Right lobe of liver (tissue), 6 donors: Measurements from ENCODE around the gene KIF13A. TPM values are rescaled to one million over a fixed set of nuclear protein-coding genes. Genes with fewer than 3 reads are reported as not detected.

Source experiments
- ATAC-seq, 4 donors: fragments of 200-7000 bp; cut with Tn5 transposase; one replicate each; pipeline ENCODE4 v1.9.1; 2020; ENCODE audit warnings: mild to moderate bottlenecking in 4 of 4, moderate library complexity in 4 of 4
- DNase-seq, 3 donors: peaks; one replicate each; pipeline ENCODE4 v3.0.0-alpha.2; 2020
- H3K27ac ChIP-seq, 3 donors: fragments of 200-600 bp; one replicate each; pipeline ENCODE4 v1.8.0; 2022
- H3K27me3 ChIP-seq, 2 donors: fragments of 200-600 bp; one replicate each; pipeline ENCODE4 v1.8.0; 2022
- H3K36me3 ChIP-seq, 4 donors: fragments of 200-600 bp; sonication (generic) in 1 of 4; one replicate each; pipeline versions ENCODE4 v1.5.1 to v1.8.0; 2017 to 2022; ENCODE audit warnings: control low read depth in 1 of 4
- H3K4me1 ChIP-seq, 4 donors: fragments of 200-600 bp; sonication (generic) in 1 of 4; one replicate each; pipeline versions ENCODE4 v1.5.1 to v1.8.0; 2017 to 2022; ENCODE audit warnings: control low read depth in 1 of 4
- H3K4me3 ChIP-seq, 3 donors: fragments of 200-600 bp; one replicate each; pipeline ENCODE4 v1.8.0; 2022
- H3K9me3 ChIP-seq, 4 donors: fragments of 200-600 bp; sonication (generic) in 1 of 4; one replicate each; pipeline versions ENCODE4 v1.5.1 to v1.8.0; 2017 to 2022; ENCODE audit warnings: control low read depth in 1 of 4
- POLR2A ChIP-seq: fragments of 450-650 bp; IDR thresholded peaks from one replicate; pipeline ENCODE4 v1.6.1; 2017; ENCODE audit warnings: antibody characterized with exemption, mild to moderate bottlenecking
- WGBS: methylation state at CpG from one replicate; pipeline ENCODE4 v1.1.6; 2018; ENCODE audit warnings: low coverage, low lambda C conversion rate; ENCODE audit not compliant: insufficient coverage; ENCODE audit errors: missing lambda C conversion rate; 5-methylcytosine and 5-hydroxymethylcytosine counted together
- intact Hi-C, 2 donors: fragments of 100-400 bp; cut with DNase I; formaldehyde crosslinking; loops; one replicate each; pipeline versions ENCODE4 v1.11.2 to v1.14.1; 2022
- total RNA-seq, 6 experiments: library from RNA; depleted of rRNA in 2 of 6; stranded (reverse); fragments of >200 nt in 2 of 6; fragmentation: NEBNext Ultra II Directional in 3 of 6; extraction: Animal tissue kit (Norgen Biotek cat#: 25700) in 3 of 6; gene quantifications; one replicate each; pipeline versions ENCODE4 v1.1.0 to v1.2.4, GENCODE V29; 2016 to 2023
- TF ChIP-seq, protein P1 (sequence below), 4 donors: fragments of 200-600 bp in 3 of 4; fragments of 450-650 bp in 1 of 4; IDR thresholded peaks; one replicate each; pipeline versions ENCODE4 v1.5.1 to v1.8.0; 2016 to 2022; ENCODE audit warnings: antibody characterized with exemption in 4 of 4, mild to moderate bottlenecking in 2 of 4
- donor health status: DM: no; HTN: yes; CAD: no.
- donor health status: DM: no; HTN: no; CAD: no.
- donor health status: DM: no; HTN: no; CAD: no.
- donor health status: DM: no; HTN: yes; CAD: no.
- donor health status: DM: no; HTN: yes; CAD: no.

KIF13A gene
- total RNA-seq, 6 experiments from 2014 or later, result 17.7 to 19.4 (median 18.4) TPM

- Histone ChIP-seq H3K4me1 (no peaks in the 10 kb centered on the region), H3K27ac (no peak overlapping the region), H3K4me3 (no peak overlapping the region), H3K36me3 (no peaks in the 10 kb centered on the region), H3K27me3 (no peaks in the 10 kb centered on the region), H3K9me3 (no peaks in the 10 kb centered on the region)
- DNase-seq (no peak), ATAC-seq (no peak)
- intact Hi-C loops, result no loop called here
- 95% methylated on average over 2 of the region's 2 CpGs for WGBS
- no peak for TF ChIP-seq POLR2A
- TF ChIP-seq, protein P1, sequence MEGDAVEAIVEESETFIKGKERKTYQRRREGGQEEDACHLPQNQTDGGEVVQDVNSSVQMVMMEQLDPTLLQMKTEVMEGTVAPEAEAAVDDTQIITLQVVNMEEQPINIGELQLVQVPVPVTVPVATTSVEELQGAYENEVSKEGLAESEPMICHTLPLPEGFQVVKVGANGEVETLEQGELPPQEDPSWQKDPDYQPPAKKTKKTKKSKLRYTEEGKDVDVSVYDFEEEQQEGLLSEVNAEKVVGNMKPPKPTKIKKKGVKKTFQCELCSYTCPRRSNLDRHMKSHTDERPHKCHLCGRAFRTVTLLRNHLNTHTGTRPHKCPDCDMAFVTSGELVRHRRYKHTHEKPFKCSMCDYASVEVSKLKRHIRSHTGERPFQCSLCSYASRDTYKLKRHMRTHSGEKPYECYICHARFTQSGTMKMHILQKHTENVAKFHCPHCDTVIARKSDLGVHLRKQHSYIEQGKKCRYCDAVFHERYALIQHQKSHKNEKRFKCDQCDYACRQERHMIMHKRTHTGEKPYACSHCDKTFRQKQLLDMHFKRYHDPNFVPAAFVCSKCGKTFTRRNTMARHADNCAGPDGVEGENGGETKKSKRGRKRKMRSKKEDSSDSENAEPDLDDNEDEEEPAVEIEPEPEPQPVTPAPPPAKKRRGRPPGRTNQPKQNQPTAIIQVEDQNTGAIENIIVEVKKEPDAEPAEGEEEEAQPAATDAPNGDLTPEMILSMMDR (IDR thresholded peaks at IDR 0.05), result no peak
Measured at GRCh38 chr6:18031680-18032256, 44.3 kb upstream of the KIF13A start.

DNA sequence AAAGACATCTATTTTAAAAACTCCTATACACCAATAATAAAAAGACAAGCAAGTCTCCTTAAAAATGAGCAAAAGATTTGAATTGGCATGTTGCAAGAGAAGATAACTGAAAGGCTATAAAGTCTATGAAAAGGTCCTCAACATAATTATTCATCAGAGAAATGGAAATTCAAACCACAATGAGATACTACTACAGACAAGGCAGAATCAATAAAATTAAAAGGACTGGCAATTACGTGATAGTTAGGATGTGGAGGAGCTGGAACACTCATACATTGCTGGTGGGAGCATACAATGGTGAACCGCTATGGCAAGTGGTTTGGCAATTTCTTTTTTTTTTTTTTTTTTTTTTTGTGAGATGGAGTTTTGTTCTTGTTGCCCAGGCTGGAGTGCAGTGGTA is 43.8 kb upstream of the KIF13A start:
- WGBS, result 92% methylated on average over 2 of the region's 2 CpGs

DNA sequence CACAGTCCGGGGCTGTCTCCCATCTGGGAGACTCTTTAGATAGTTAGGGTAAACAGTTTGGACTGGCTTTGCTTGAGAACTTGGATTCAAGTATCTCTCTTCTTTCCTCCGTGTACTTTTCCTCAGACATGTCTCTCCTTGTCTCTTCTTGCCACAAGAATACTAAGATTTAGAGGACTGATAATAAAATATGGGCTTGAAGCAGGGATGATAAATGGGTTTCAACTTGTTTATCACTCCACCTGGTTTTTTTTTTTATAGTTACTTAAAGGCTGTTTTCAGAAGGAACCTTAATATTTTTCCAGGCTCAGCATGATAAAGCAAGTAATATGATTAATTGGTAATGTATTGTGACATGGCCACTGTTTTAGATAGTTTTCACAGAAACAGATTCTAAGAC is 40.9 kb upstream of the KIF13A start:
- TF ChIP-seq POLR2A, result no peak
- TF ChIP-seq, protein P1 (IDR thresholded peaks at IDR 0.05), result no peak
- WGBS, result 64% methylated on average over 2 of the region's 2 CpGs
- ATAC-seq (no peak), DNase-seq (no peak)
- Histone ChIP-seq H3K4me1 (no peaks in the 10 kb centered on the region), H3K27me3 (no peaks in the 10 kb centered on the region), H3K4me3 (no peak overlapping the region), H3K36me3 (no peaks in the 10 kb centered on the region), H3K27ac (no peak overlapping the region), H3K9me3 (no peaks in the 10 kb centered on the region)
- intact Hi-C loops, result no loop called here

More for the DNA sequence above, 43.8 kb upstream of the KIF13A start:
- no peaks in the 10 kb centered on the region for H3K27me3 ChIP-seq
- DNase-seq (no peak), ATAC-seq (no peak)
- H3K9me3 ChIP-seq, result no peaks in the 10 kb centered on the region
- TF ChIP-seq, protein P1 (IDR thresholded peaks at IDR 0.05), result no peak
- TF ChIP-seq POLR2A, result no peak
- H3K36me3 ChIP-seq, result no peaks in the 10 kb centered on the region
- no peaks in the 10 kb centered on the region for H3K4me1 ChIP-seq
- H3K27ac ChIP-seq, result no peak overlapping the region
- intact Hi-C loops, result no loop called here
- H3K4me3 ChIP-seq, result no peak overlapping the region

GRCh38 chr6:18025596-18025995 is 38.2 kb upstream of the KIF13A start:
- TF ChIP-seq, protein P1 (IDR thresholded peaks at IDR 0.05), result no peak
- no peak for TF ChIP-seq POLR2A
- intact Hi-C loops, result no loop called here
- DNase-seq (no peak), ATAC-seq (no peak)
- Histone ChIP-seq H3K27ac (no peak overlapping the region), H3K36me3 (no peaks in the 10 kb centered on the region), H3K27me3 (no peaks in the 10 kb centered on the region), H3K9me3 (no peaks in the 10 kb centered on the region), H3K4me3 (no peak overlapping the region), H3K4me1 (no peaks in the 10 kb centered on the region)
- WGBS, result 76% methylated on average over 6 of the region's 6 CpGs

DNA sequence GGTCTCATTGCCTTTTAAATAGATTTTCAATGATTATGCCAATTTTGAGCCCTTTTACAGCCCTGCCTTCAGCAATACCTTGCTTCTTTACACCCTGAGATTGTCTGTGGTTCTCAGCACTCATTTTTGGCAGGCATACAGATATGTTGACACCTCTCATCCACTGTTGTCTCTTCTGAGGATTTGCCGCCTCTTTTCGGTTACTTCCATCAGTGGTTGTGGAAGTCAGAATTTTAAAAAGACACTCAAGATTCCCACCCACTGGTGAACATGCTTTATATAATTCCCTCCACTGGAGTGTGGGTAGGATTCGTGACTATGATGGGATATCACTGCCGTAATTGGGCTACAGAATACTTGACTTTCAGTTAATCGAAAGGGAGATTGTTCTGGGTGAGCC is 37.4 kb upstream of the KIF13A start:
- H3K36me3 ChIP-seq, result no peaks in the 10 kb centered on the region
- WGBS, result 91% methylated on average over 5 of the region's 5 CpGs
- H3K27me3 ChIP-seq, result no peaks in the 10 kb centered on the region
- H3K9me3 ChIP-seq, result no peaks in the 10 kb centered on the region
- ATAC-seq, result no peak
- no peak for DNase-seq
- no peaks in the 10 kb centered on the region for H3K4me1 ChIP-seq
- TF ChIP-seq, protein P1 (IDR thresholded peaks at IDR 0.05), result no peak
- no peak for TF ChIP-seq POLR2A
- no peak overlapping the region for H3K27ac ChIP-seq
- no peak overlapping the region for H3K4me3 ChIP-seq
- intact Hi-C loops, result no loop called here
